Measurements from ENCODE around the gene CALHM5. TPM values are rescaled to one million over a fixed set of nuclear protein-coding genes. Genes with fewer than 3 reads are reported as not detected.

CALHM5 gene, protein sequence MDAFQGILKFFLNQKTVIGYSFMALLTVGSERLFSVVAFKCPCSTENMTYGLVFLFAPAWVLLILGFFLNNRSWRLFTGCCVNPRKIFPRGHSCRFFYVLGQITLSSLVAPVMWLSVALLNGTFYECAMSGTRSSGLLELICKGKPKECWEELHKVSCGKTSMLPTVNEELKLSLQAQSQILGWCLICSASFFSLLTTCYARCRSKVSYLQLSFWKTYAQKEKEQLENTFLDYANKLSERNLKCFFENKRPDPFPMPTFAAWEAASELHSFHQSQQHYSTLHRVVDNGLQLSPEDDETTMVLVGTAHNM
- total RNA-seq (2021) (not detected in 2 replicates), Bru-seq, nascent RNA (not detected), BruChase-seq, experiment 1, labeled RNA remaining after a 2-hour chase (percentile 5 among the genes with signal in this experiment), BruChase-seq, experiment 2, labeled RNA remaining after a 6-hour chase (not detected)
- long read RNA-seq = 0 reads

DNA sequence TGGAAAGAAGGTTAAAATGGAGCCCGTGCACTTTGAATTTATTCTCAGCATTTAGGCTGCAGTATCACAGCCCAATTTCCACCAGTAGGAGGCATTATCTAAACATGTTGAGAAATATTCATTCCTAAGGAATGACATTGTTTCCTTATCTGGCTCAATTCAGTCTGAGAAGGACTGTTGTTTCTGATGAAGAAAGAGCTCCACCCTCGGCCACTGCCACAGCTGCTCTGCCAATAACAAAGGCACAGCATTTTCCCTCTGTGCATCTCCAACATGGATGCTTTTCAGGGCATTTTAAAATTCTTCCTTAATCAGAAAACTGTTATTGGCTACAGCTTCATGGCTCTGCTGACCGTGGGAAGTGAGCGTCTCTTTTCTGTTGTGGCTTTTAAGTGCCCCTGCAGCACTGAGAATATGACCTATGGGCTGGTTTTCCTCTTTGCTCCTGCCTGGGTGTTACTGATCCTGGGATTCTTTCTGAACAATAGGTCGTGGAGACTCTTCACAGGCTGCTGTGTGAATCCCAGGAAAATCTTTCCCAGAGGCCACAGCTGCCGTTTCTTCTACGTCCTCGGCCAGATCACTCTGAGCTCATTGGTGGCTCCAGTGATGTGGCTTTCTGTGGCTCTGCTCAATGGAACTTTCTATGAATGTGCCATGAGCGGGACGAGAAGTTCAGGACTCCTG is at the start of gene CALHM5:
Gene CALHM5 (plus strand): TSS at position 216 of the 687 bp plus-strand sequence. CDS start 58 bp downstream, at position 274.
- ChIA-PET CTCF (interaction anchor here (0.5 to 1.2 kb wide), 5 partner anchors 60 to 938 kb away, joined by 3 to 5 read pairs (median 3); partner anchors contain the start of gene RWDD1), POLR2A (ENCODE audit: unreplicated experiment) (interaction anchor here (0.5 to 0.9 kb wide), 4 partner anchors 15 to 233 kb away, joined by 3 to 6 read pairs (median 4); no protein-coding TSS in a partner anchor)
- Histone ChIP-seq H3K4me2 (no peak within 1 kb of the TSS), H3K4me3 (no peak within 1 kb of the TSS), H3K79me2 (ENCODE audit: low read depth) (no peaks in the 10 kb centered on the region), H3F3A (ENCODE audit: insufficient read depth, low read depth) (no peaks in the 10 kb centered on the region), H3K9me2 (ENCODE audit: insufficient read depth) (no peaks in the 10 kb centered on the region), H2AFZ (no peak within 1 kb of the TSS), H3K27me3 (ENCODE audit: insufficient read depth, low read depth) (no peaks in the 10 kb centered on the region), H4K20me1 (ENCODE audit: insufficient read depth) (no peaks in the 10 kb centered on the region), H3K27ac (no peak within 1 kb of the TSS), H3K9me3 (ENCODE audit: insufficient read depth, low read depth) (no peaks in the 10 kb centered on the region), H3K4me1 (replicated peaks; ENCODE audit: insufficient read depth) (no peaks in the 10 kb centered on the region), H3K36me3 (ENCODE audit: low read depth) (no peaks in the 10 kb centered on the region)
- DNase-seq = peak in 1 of 2 experiments; percentile 76
- no TSS peak for BruUV-seq (replicated peaks)
- intact Hi-C loops (cut with micrococcal nuclease; ENCODE audit: unreplicated experiment) = no loop called here
- no peak for TF ChIP-seq EZH2 (IDR thresholded peaks at IDR 0.05; ENCODE audit: low read depth)
- TF ChIP-seq, protein P1, sequence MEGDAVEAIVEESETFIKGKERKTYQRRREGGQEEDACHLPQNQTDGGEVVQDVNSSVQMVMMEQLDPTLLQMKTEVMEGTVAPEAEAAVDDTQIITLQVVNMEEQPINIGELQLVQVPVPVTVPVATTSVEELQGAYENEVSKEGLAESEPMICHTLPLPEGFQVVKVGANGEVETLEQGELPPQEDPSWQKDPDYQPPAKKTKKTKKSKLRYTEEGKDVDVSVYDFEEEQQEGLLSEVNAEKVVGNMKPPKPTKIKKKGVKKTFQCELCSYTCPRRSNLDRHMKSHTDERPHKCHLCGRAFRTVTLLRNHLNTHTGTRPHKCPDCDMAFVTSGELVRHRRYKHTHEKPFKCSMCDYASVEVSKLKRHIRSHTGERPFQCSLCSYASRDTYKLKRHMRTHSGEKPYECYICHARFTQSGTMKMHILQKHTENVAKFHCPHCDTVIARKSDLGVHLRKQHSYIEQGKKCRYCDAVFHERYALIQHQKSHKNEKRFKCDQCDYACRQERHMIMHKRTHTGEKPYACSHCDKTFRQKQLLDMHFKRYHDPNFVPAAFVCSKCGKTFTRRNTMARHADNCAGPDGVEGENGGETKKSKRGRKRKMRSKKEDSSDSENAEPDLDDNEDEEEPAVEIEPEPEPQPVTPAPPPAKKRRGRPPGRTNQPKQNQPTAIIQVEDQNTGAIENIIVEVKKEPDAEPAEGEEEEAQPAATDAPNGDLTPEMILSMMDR (conservative IDR thresholded peaks at IDR 0.05) = peak; percentile 72

- H3K27me3 ChIP-seq (ENCODE audit: insufficient read depth, low read depth) = peaks cover 28% of the 10 kb centered on the region; the same call in 1 of the 2 replicates
- intact Hi-C loops (cut with micrococcal nuclease; ENCODE audit: unreplicated experiment) = no loop called here
- no peaks in the 10 kb centered on the region for H3K4me1 ChIP-seq (replicated peaks; ENCODE audit: insufficient read depth)
- no peaks in the 10 kb centered on the region for H3K36me3 ChIP-seq (ENCODE audit: low read depth)
- no peak for TF ChIP-seq EZH2 (IDR thresholded peaks at IDR 0.05; ENCODE audit: low read depth)
- TF ChIP-seq, protein P1 (conservative IDR thresholded peaks at IDR 0.05) = no peak
- H3K9me3 ChIP-seq (ENCODE audit: insufficient read depth, low read depth) = no peaks in the 10 kb centered on the region
- ChIA-PET CTCF (no interaction called here), POLR2A (ENCODE audit: unreplicated experiment) (no interaction called here)
- H3K79me2 ChIP-seq (ENCODE audit: low read depth) = no peaks in the 10 kb centered on the region
- H3K4me3 ChIP-seq = peak overlapping the region; percentile 35; the same call in 1 of the 2 replicates
- DNase-seq = peak in 1 of 2 experiments; percentile 31
- BruUV-seq (replicated peaks) = no TSS peak
- H3K4me2 ChIP-seq = peak overlapping the region; percentile 63
- H3K9me2 ChIP-seq (ENCODE audit: insufficient read depth) = no peaks in the 10 kb centered on the region
- no peaks in the 10 kb centered on the region for H4K20me1 ChIP-seq (ENCODE audit: insufficient read depth)
- H3K27ac ChIP-seq = no peak overlapping the region
- 0 out of 2 replicates have a peak overlapping the region, but pooled peaks have one; percentile 53 for H2AFZ ChIP-seq
- no peaks in the 10 kb centered on the region for H3F3A ChIP-seq (ENCODE audit: insufficient read depth, low read depth)
Measured at GRCh38 chr6:116461932-116462885, 49.2 kb upstream of the CALHM5 start.

- intact Hi-C loops (cut with micrococcal nuclease; ENCODE audit: unreplicated experiment) = no loop called here
- H3F3A ChIP-seq (ENCODE audit: insufficient read depth, low read depth) = no peaks in the 10 kb centered on the region
- H3K27me3 ChIP-seq (ENCODE audit: insufficient read depth, low read depth) = peaks cover 28% of the 10 kb centered on the region; the same call in 1 of the 2 replicates
- H3K9me3 ChIP-seq (ENCODE audit: insufficient read depth, low read depth) = no peaks in the 10 kb centered on the region
- no peak overlapping the region for H3K27ac ChIP-seq
- no peaks in the 10 kb centered on the region for H3K79me2 ChIP-seq (ENCODE audit: low read depth)
- H3K4me2 ChIP-seq = no peak overlapping the region
- H4K20me1 ChIP-seq (ENCODE audit: insufficient read depth) = no peaks in the 10 kb centered on the region
- H3K36me3 ChIP-seq (ENCODE audit: low read depth) = no peaks in the 10 kb centered on the region
- no peaks in the 10 kb centered on the region for H3K4me1 ChIP-seq (replicated peaks; ENCODE audit: insufficient read depth)
- no peak overlapping the region for H2AFZ ChIP-seq
- H3K9me2 ChIP-seq (ENCODE audit: insufficient read depth) = no peaks in the 10 kb centered on the region
- H3K4me3 ChIP-seq = no peak overlapping the region
- ChIA-PET POLR2A (ENCODE audit: unreplicated experiment) (no interaction called here), CTCF (no interaction called here)
- TF ChIP-seq EZH2 (IDR thresholded peaks at IDR 0.05; ENCODE audit: low read depth) = no peak
- TF ChIP-seq, protein P1 (conservative IDR thresholded peaks at IDR 0.05) = no peak
- BruUV-seq (replicated peaks) = no TSS peak
- DNase-seq = no peak
Measured at GRCh38 chr6:116463301-116463700, 48.1 kb upstream of the CALHM5 start.

Data from PC-9 (cell line).